ENCODE data around the gene RPS24.
"Not testable (repeated sequence)": the region's sequence is repeated elsewhere in the genome, so short reads cannot be mapped to it uniquely, and the experiment has no call there.

Gene RPS24

DNA sequence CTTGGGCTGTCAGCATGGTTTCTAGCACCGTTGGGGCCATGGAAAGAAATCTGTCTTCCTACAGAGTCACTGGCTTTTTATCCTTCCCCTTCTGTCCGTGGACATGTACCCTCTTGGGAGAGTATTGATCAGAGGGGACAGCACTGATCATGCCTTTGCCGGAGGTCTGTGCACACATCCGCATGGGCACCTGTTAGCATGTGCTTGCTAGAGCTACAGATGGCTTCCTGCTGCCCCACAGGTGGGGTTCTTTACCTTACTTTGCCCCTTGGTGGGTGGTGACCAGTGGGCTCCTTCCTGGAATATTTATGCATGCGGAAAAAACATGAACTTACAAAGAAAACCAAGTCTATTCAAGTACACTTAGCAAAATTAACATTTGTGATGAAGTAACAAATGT, 24.9 kb downstream of the RPS24 start:
- no peak for DNase-seq

DNA sequence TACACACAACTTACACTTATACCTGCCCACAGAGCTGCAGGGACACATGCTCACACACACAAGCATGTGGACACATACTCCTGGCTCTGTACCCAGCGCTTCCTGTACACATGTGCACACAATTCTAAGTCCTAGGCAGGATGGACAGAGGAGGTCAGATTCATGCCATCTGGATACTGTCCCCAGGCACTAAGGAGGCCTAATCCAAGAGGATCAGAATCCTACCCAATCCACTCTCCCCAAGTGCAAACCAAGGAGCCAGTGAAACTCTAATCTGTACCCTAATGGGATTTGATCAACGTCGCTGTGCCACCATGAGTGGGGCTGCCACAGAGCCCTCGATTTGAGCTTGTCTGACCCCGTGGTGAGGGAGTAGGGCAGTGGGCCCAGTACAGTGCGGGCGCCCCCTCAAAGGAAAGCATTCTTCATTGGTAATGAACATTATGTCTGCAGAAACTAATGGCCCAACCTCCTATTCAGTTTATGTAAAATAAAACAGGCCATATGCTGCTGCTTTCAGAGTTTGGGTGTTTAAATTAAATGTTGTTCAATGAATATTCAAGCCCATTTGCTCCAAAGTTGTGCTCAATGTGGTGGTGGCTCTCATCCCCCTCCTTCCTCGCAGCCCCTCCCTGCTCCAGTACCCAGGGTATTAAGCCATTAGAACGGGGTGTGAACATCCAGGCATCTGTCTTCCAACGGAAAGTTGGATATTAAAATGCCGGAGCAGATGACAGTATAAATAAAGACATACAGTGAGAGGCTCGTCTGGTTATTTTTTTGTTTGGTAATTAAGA, 26.4 kb downstream of the RPS24 start:
- no peak for DNase-seq

DNA sequence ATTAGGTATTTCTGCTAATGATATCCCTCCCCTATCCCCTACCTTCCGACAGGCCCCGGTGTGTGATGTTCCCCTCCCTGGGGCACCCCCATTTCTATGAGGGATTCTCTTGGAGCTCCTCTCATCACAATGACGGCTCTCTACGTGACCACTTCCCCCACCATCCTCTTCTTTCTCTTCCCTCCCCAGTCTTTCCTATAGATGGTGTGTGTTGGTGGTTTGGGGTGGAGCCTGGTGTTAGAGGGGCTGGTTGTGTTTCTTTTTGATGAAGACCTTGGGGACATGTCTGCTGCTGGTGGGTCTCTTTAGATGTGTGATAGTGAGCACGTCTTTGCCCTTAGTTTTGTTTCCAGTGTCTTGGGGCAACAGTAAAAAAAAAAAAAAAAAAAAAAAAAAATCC, 28.6 kb downstream of the RPS24 start:
- DNase-seq: no peak

DNA sequence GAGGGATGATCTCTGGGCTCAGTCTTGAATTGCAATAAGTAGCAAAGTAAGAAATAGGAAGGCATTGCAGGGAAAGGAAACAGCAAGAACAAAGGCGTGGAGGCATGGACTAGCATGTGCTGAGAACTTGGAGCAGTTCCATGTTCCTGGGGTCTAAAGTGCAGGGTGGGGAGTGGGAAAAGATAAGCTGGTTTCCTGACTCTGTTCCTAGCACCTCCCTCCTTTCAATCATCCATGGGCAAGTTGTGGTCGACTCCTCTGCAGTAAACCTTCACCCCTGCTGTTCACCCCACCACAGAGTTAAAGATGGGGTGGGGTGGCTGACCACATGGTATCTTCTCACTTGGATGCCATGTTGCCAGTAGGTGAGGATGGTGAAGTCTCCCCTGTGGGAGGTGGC, 29.6 kb downstream of the RPS24 start:
- DNase-seq: no peak

DNA sequence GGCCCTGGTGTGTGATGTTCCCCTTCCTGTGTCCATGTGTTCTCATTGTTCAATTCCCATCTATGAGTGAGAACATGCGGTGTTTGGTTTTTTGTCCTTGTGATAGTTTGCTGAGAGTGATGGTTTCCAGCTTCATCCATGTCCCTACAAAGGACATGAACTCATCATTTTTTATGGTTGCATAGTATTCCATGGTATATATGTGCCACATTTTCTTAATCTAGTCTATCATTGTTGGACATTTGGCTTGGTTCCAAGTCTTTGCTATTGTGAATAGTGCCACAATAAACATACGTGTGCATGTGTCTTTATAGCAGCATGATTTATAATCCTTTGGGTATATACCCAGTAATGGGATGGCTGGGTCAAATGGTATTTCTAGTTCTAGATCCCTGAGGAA, 31.3 kb downstream of the RPS24 start:
- DNase-seq: not testable (repeated sequence)

DNA sequence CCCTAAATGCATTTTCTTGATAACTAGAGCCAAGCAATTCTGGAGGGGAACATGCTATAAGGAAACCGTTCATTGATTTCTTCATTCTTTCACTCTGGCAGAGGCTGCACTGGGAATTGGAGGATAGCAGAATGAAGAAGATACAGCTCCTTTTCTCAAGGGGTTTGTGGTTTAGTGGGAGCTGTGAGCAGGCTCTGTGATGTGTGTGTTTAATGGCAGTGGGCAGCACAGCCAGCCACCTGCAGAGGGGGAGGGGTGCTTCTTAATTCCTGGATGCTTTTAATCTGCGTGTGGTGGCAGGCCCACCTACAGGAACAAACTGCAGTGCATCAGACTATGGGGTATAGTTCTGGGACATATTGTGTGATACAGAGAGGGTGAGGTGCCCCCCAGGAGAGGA, 31.9 kb downstream of the RPS24 start:
- DNase-seq: no peak

DNA sequence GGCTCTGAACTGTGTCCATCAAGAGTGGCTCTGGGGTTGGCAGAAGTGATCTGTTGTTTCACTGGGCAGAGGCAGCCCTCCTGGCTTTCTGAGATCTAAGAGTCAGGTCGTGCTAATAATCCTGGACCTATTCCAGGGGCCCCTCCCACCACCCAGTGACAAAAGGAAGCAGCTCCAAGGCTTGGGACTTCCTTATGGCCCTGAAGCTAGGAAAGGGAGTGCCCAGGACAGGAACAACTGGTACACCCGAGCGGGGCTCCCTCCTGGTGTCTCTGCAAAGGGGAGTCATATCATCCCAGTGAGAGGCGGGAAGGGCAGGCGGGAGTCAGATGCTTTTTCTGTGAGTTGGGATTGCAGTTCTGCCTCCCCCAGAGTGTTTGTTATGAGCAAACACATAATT, 32.3 kb downstream of the RPS24 start:
- no peak for DNase-seq

DNA sequence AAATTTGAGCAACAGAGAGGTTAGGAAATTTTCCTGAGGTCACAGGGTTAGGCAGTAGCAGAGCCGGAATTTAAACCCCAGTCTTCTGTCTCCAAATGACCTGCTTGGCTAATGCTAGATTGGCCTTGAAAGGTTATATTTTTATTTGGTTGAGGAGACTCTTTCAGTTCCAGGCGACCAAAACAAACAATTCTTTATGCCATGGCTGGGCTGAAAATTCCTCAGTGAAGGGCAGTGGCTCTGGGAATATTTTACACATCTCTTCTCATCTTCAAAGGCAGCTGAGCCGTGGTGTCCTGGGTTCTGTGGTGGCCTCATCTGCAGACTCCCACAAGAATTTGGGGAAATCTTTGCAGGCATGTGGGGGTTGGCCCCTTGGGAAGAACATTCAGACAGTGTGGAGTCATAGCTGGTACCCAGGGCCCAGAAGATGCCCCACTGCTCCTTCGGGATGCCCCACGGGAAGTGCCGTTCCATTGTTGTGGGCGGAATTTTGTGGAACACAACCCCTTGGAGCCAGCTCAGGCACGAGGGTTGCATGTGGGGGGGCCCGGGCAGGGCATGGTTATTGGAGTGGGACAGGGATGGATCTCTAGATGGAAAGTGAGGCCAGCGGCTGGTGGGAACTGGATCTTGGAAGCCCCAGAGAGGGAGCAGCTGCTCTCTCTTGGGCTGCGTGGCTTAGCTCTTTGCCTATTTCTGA, 33.2 kb downstream of the RPS24 start:
- no peak for DNase-seq

DNA sequence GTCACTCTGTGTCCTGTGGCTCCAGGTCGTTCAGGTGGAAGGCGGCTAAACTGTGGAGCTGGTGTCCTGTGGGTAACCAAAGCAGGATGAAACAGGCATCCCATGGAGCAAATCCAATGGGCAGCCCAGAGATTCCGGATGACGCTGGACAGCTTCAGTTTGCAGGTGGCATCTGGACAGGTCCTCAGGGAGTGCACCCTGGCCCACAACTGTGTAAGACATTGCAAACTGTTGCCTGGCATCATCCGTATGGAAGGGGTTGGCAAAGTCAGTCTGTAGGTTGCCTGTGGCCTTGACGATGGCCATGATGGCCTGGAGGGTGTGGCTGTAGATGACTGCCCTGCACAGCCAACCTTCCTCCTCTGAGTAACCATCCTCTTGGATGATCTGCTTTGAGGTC, 35.5 kb downstream of the RPS24 start:
- no peak for DNase-seq

DNA sequence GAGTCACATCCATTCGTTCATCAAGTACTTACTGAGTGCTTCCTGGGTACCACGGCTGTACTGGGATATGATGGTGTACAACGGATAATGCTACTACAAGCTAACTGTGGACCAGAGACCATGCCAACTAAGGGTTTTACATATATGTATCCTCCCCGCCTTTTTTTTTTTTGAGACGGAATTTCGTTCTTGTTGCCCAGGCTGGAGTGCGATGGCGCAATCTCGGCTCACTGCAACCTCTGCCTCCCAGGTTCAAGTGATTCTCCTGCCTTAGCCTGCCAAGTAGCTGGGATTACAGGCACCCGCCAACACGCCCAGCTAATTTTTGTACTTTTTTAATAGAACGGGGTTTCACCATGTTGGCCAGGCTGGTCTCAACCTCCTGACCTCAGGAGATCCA, 36.4 kb downstream of the RPS24 start:
- not testable (repeated sequence) for DNase-seq

DNA sequence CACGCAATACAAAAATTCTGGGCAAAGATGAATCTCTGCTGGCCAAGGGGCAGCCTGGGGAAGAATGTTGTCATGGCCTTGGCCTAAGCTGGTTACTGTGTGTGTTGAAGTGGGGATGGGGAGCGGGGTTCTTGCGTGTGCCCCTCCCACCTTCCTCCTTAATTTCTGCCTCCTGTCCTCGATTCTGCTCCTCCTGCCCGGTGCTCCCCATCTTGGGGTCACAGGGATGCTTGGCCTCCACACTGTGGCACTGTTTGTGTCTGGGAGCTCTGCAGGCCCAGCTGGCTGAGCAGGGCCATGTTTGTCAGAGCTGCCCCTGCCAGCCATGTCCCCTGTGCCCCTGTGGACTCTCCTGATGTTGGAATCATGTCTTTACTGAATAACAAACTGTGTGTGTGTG, 37.1 kb downstream of the RPS24 start:
- DNase-seq: no peak

DNA sequence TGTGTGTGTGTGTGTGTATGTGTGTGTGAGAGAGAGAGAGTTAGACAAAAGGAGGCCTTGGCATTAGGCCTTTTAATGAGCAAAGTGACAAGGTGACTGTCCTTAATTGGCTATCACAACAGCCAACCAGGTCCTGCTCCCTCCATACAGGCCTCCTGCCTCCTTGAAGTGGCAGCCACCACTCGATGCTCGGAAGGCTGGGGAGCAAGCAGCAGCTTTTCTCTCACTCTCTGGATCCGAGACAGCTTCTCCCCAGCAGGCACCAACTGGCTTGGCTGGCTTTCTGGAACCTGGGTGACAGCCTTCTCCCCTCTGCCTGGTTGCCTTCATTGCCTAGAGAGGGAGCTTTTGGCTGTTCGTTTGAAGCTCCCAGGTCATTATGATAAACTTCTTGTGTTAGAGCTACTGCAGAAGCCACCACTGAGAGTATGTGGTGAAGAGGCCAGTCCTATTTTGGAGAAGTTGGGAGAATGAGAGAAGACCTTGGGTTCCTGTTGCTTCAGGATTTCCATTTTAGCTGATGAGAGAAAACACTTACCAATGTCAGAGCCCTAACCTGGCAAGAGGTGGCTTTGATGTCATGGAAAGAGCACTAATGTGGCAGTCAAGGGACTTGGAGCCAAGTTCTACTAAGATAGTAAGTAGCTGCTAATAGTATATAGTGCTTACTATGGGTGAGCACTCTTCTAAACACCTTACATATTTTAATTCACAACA, 37.6 kb downstream of the RPS24 start:
- peak in 4 of 14 donors; percentile 4 to 74 (median 20) for DNase-seq

DNA sequence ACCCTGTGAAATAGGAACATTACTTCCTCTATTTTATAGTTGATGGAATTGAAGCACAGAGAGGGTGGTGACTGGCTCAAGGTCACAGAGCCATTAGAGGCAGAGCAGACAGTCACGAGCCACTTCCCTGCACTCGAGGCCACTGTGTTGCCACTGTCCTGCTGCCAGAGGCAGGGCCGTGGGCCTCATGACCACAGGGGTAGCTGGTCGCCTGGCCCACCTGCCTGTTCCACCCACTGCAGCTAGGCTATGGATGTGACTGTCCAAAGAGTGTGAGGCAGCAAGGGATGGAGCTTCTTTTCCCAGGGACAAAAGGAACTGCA, 38.2 kb downstream of the RPS24 start:
- no peak for DNase-seq

DNA sequence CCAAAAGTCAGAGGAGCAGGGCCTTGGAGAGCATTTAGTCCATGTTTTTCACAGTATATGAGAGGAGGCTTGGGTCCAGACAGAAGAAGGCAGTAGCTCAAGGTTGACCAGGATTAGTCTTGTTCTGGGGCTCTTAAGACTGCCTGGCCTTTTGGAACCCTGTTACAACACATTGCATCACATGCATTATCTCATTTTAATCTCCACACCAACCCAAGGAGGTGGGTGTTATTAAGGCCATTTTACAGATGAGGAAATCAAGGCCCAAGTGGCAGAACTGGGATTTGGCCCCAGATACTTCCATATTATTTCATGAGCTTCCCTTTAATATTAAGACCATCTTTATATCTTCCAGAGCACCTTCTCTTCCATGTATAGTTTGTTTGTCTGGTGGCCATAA, 38.8 kb downstream of the RPS24 start:
- no peak for DNase-seq

DNA sequence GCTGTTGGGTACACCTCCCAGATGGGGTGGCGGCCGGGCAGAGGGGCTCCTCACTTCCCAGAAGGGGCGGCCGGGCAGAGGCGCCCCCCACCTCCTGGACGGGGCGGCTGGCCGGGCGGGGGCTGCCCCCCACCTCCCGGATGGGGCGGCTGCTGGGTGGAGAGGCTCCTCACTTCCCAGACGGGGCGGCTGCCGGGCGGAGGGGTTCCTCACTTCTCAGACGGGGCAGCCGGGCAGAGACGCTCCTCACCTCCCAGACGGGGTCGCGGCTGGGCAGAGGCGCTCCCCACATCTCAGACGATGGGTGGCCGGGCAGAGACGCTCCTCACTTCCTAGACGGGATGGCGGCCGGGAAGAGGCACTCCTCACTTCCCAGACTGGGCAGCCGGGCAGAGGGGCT, 42.1 kb downstream of the RPS24 start:
- not testable (repeated sequence) for DNase-seq

DNA sequence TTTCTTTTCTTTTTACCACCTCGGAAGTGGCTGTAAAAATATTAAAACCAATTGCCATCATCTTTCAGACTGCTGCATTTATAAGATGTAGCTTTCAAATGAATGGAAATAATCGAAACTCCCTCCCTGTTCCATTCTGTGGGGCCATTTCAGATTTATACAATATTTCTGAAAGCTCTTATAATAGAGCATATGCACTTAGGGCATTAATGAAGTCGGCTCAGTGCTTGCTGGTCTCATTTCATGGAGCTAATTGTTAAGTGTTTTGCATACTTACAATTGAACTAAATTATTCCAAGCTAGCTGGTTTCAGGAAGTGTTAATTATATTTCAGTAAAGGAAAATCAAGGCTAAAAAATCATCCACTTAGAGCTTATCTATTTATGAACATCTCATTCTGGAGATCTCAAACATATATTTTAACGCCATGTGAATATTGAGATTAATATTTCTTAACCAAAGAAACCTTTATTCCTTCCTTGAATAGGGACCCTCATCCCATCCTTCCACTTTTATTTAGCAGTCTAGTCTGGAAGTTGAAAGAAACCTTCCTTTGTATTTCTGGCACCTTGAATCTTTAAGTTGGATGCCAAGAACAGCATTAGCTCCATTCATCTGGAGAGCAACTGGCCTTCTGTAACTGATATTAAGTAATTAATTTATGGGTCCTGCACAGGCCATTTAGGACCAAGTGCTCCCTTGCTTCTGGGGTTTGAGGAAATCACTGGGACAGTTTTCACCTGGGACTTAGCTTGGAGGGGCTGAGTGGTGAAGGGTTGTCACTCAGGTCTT, 45.1 kb downstream of the RPS24 start:
- DNase-seq: no peak

DNA sequence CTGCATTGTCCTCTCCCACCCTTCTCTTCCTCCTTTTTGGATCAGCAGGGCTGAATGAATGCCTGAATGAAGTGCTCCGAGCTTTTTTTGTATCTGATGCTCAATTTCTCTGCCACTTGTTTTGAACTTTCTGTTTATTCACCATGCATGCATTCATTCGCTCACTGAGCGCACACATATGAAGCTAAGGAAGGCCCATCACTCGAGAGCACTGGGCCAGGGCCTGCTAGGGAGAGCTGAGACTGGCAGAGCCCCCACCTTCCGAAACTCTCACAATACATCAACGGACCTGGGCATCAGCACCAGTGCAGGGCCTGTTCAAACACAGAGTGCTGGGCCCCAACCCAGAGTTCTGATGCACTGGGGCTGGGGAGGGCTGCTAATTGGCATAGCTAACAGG, 45.7 kb downstream of the RPS24 start:
- no peak for DNase-seq

DNA sequence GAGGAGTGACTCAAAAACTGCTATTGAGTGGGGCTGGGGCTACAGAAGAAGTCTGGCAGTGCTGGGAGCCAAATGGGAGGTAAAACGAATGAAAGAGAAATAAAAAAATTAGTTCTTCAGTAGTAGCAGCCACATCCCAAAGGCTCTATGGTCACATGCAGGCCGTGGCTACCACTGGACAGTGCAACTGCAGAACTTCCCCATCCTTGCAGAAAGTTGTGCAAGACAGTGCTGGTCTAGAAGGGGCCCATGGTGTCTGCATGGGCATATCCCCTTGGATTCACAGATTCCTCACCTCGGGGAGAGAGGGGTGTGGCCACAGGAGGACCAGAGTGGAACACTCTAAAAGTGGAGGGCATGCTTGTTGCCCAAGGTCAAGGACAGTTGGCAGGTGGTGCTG, 47.6 kb downstream of the RPS24 start:
- no peak for DNase-seq

DNA sequence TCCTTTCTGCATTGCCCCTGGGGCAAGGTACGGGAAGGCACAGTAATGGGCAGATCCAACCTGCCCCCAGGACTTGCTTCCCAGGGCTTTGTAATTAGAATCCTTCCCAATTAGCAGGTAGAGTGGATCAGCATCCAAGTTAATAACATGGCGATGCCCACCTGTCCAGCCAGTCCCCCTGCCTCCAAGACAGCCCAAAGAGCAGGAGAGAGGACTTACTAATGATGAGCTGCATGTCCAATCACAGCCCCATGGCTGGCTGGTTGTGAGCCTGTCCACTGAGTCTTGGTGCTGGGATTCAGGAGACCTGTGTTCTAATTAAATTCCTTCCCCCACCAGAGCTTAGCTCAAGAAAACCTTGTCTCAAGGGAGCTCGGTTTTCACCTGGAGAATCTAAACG, 49.0 kb downstream of the RPS24 start:
- DNase-seq: no peak
